OCI-LY1 (cell line): ENCODE results near the gene COX7C.

ENCODE experiments used
- H2AFZ ChIP-seq: fragments of 200-600 bp; sonication (generic), shearing (Covaris generic); 2 replicates; pipeline ENCODE4 v1.6.0; 2014; ENCODE audit warnings: antibody characterized with exemption, mild to moderate bottlenecking, low read length
- H3F3A ChIP-seq: fragments of 200-600 bp; sonication (generic), shearing (Covaris generic); 2 replicates; pipeline ENCODE4 v1.6.0; 2014; ENCODE audit warnings: mild to moderate bottlenecking, antibody characterized with exemption, low read length, moderate library complexity; ENCODE audit not compliant: insufficient read depth
- H3K27ac ChIP-seq: fragments of 200-600 bp; sonication (generic); 2 replicates; pipeline ENCODE4 v1.5.1; 2014; ENCODE audit warnings: low read length, mixed run types, mild to moderate bottlenecking, low read depth; ENCODE audit not compliant: poor library complexity, severe bottlenecking
- H3K27me3 ChIP-seq: fragments of 200-600 bp; sonication (generic); 2 replicates; pipeline ENCODE4 v1.6.0; 2014; ENCODE audit warnings: antibody characterized with exemption, mild to moderate bottlenecking, low read length, moderate library complexity; ENCODE audit not compliant: insufficient read depth
- H3K36me3 ChIP-seq: fragments of 200-600 bp; sonication (generic); 2 replicates; pipeline ENCODE4 v1.6.1; 2014; ENCODE audit warnings: mild to moderate bottlenecking, antibody characterized with exemption, low read length, moderate library complexity, mixed read lengths; ENCODE audit not compliant: insufficient read depth
- H3K4me1 ChIP-seq: fragments of 200-600 bp; sonication (generic); 2 replicates; pipeline ENCODE4 v1.5.1; 2014; ENCODE audit warnings: mild to moderate bottlenecking, low read length, moderate library complexity; ENCODE audit not compliant: insufficient read depth, severe bottlenecking
- H3K4me2 ChIP-seq: fragments of 200-600 bp; sonication (generic), shearing (Covaris generic); 2 replicates; pipeline ENCODE4 v1.6.1; 2014; ENCODE audit warnings: low read length
- H3K4me3 ChIP-seq: fragments of 200-600 bp; sonication (generic); 2 replicates; pipeline ENCODE4 v1.5.1; 2014; ENCODE audit warnings: low read length, low read depth, mild to moderate bottlenecking, mixed read lengths; ENCODE audit not compliant: poor library complexity, severe bottlenecking
- H3K79me2 ChIP-seq: fragments of 200-600 bp; shearing (Covaris generic); 2 replicates; pipeline ENCODE4 v1.6.1; 2016; ENCODE audit warnings: mixed run types, low read length, mixed read lengths; ENCODE audit not compliant: insufficient read depth
- H3K9ac ChIP-seq: fragments of 200-600 bp; sonication (generic), shearing (Covaris generic); 2 replicates; pipeline ENCODE4 v1.6.1; 2014; ENCODE audit warnings: mild to moderate bottlenecking, low read length, mixed read lengths
- H3K9me2 ChIP-seq: fragments of 200-600 bp; sonication (generic), shearing (Covaris generic); 2 replicates; pipeline ENCODE4 v1.6.1; 2014; ENCODE audit warnings: low read depth, mild to moderate bottlenecking, low read length, mixed read lengths
- H3K9me3 ChIP-seq: fragments of 200-600 bp; shearing (Covaris generic); 2 replicates; pipeline ENCODE4 v1.6.1; 2014; ENCODE audit warnings: low read length, mixed read lengths
- H4K20me1 ChIP-seq: fragments of 200-600 bp; sonication (generic), shearing (Covaris generic); 2 replicates; pipeline ENCODE4 v1.6.0; 2016; ENCODE audit warnings: mild to moderate bottlenecking, low read length; ENCODE audit not compliant: insufficient read depth
- EZH2 ChIP-seq: fragments of 200-600 bp; sonication (generic), shearing (Covaris generic); IDR thresholded peaks from 2 replicates; pipeline ENCODE4 v1.8.0; 2017; ENCODE audit warnings: borderline replicate concordance, mixed run types, mild to moderate bottlenecking, antibody characterized with exemption, low read length, moderate library complexity, mixed read lengths
- TF ChIP-seq, protein P1 (sequence below): fragments of 200-600 bp; sonication (generic), shearing (Covaris generic); IDR thresholded peaks from 2 replicates; pipeline ENCODE4 v1.5.1; 2017; ENCODE audit warnings: mild to moderate bottlenecking, antibody characterized with exemption, low read length, moderate library complexity, mixed read lengths

The COX7C gene

DNA sequence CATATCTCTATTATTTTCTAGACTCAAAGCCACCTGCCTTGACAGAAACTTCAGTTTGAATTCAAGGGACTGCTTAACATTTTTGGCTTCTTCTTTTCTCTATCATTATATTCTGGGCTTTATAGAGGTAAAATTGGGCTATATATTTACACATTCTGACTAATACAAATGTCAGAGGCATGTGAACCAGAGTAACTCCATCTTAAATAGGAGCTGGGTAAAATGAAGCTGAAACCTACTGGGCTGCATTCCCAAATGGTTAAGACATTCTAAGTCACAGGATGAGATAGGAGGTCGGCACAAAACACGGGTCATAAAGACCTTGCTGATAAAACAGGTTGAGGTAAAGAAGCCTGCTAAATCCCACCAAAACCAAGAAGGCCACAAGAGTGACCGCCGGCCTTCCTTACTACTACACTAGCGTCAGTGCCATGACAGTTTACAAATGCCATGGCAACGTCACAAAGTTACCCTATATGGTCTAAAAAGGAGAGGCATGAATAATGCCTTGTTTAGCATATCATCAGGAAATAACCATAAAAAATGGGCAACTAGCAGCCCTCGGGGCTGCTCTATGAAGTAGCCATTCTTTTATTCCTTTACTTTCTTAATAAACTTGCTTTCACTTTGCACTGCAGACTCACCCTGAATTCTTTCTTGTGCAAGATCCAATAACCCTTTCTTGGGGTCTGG, 44.8 kb upstream of the COX7C start:
- no peaks in the 10 kb centered on the region for H3K79me2 ChIP-seq
- no peak overlapping the region for H3K27ac ChIP-seq
- no peaks in the 10 kb centered on the region for H3K4me1 ChIP-seq
- no peaks in the 10 kb centered on the region for H3K9me3 ChIP-seq
- no peak overlapping the region for H3K9ac ChIP-seq
- no peaks in the 10 kb centered on the region for H4K20me1 ChIP-seq
- no peak overlapping the region for H3K4me2 ChIP-seq
- no peak for TF ChIP-seq EZH2
- TF ChIP-seq, protein P1, sequence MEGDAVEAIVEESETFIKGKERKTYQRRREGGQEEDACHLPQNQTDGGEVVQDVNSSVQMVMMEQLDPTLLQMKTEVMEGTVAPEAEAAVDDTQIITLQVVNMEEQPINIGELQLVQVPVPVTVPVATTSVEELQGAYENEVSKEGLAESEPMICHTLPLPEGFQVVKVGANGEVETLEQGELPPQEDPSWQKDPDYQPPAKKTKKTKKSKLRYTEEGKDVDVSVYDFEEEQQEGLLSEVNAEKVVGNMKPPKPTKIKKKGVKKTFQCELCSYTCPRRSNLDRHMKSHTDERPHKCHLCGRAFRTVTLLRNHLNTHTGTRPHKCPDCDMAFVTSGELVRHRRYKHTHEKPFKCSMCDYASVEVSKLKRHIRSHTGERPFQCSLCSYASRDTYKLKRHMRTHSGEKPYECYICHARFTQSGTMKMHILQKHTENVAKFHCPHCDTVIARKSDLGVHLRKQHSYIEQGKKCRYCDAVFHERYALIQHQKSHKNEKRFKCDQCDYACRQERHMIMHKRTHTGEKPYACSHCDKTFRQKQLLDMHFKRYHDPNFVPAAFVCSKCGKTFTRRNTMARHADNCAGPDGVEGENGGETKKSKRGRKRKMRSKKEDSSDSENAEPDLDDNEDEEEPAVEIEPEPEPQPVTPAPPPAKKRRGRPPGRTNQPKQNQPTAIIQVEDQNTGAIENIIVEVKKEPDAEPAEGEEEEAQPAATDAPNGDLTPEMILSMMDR, result no peak
- no peaks in the 10 kb centered on the region for H3F3A ChIP-seq
- H3K9me2 ChIP-seq, result no peaks in the 10 kb centered on the region
- no peak overlapping the region for H2AFZ ChIP-seq
- no peaks in the 10 kb centered on the region for H3K36me3 ChIP-seq
- H3K4me3 ChIP-seq, result no peak overlapping the region
- no peaks in the 10 kb centered on the region for H3K27me3 ChIP-seq

DNA sequence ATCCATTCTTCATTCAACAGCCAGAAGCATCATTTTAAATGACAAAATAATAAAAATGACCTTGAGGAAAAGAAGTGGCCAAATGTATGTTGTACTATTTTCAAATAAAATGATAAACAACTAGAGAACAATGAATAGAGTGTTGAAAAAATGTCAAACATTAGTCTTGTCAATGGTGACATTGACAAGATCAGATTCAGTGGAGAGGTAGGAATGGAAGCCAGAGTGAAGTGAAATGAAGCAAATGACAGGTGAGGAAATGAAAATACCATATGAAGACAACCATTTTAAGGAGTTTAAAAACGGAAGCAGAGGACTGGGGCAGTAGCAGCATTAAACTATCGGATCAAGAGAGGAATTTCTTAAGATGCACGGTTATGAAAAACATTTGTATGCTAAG, 38.2 kb upstream of the COX7C start:
- no peaks in the 10 kb centered on the region for H3K36me3 ChIP-seq
- H3K9me2 ChIP-seq, result peaks cover 3% of the 10 kb centered on the region; the same call in 1 of the 2 replicates
- no peaks in the 10 kb centered on the region for H4K20me1 ChIP-seq
- no peak overlapping the region for H3K9ac ChIP-seq
- no peaks in the 10 kb centered on the region for H3K79me2 ChIP-seq
- H3K4me2 ChIP-seq, result no peak overlapping the region
- H3K27me3 ChIP-seq, result no peaks in the 10 kb centered on the region
- no peak overlapping the region for H3K4me3 ChIP-seq
- no peaks in the 10 kb centered on the region for H3F3A ChIP-seq
- H3K4me1 ChIP-seq, result no peaks in the 10 kb centered on the region
- TF ChIP-seq, protein P1, result no peak
- no peak for TF ChIP-seq EZH2
- H2AFZ ChIP-seq, result no peak overlapping the region
- no peaks in the 10 kb centered on the region for H3K9me3 ChIP-seq
- H3K27ac ChIP-seq, result no peak overlapping the region

DNA sequence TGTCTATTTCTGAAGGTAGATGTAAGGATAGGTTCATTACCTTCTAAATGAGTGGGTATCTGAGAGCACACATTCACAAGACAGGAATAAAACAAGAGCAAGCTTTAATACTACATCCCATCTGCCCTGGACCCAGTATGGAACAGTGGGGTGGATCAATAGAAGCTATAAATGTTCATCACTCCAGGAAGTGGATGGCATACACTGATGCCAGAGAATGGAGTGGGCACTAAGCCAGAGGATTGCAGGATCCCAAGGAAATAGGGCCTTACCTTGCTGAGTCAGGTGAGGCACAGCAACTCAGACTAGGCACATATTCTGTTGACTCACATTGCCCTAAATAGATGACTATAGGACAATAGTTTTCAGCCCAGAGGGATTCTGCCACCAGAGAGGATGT, 21.3 kb upstream of the COX7C start:
- TF ChIP-seq, protein P1, result no peak
- no peak for TF ChIP-seq EZH2
- Histone ChIP-seq H3K9me3 (no peaks in the 10 kb centered on the region), H2AFZ (no peak overlapping the region), H4K20me1 (no peaks in the 10 kb centered on the region), H3K4me1 (no peaks in the 10 kb centered on the region), H3K4me2 (no peak overlapping the region), H3K9ac (no peak overlapping the region), H3K27ac (no peak overlapping the region), H3K27me3 (no peaks in the 10 kb centered on the region), H3K4me3 (no peak overlapping the region), H3K9me2 (no peaks in the 10 kb centered on the region), H3F3A (no peaks in the 10 kb centered on the region), H3K79me2 (no peaks in the 10 kb centered on the region), H3K36me3 (no peaks in the 10 kb centered on the region)
